Uterus (tissue), 2 donors: ENCODE measurements around the gene DST.

Experiments used
- CTCF ChIP-seq, 4 experiments: fragments of 200-600 bp in 2 of 4; fragments of 450-650 bp in 2 of 4; sonication (generic) in 2 of 4; IDR thresholded peaks; one replicate each; pipeline ENCODE4 v1.5.1; 2016 to 2019; ENCODE audit warnings: antibody characterized with exemption in 4 of 4, mild to moderate bottlenecking in 2 of 4, moderate library complexity in 1 of 4
- POLR2A ChIP-seq, 2 donors: fragments of 450-650 bp; IDR thresholded peaks; one replicate each; pipeline ENCODE4 v1.6.1; 2016; ENCODE audit warnings: antibody characterized with exemption in 2 of 2, mild to moderate bottlenecking in 1 of 2, moderate library complexity in 1 of 2

GRCh38 chr6:56521976-56522375, 120.7 kb downstream of the DST start:
- no peak for TF ChIP-seq CTCF (IDR thresholded peaks at IDR 0.05)
- TF ChIP-seq POLR2A (IDR thresholded peaks at IDR 0.05), result no peak
